OCI-LY1 (cell line): Measurements from ENCODE around the gene CSNK1E.
A peak's percentile ranks its signal among the peaks of the same experiment; 100 is the strongest.
"Not testable (repeated sequence)": the region's sequence is repeated elsewhere in the genome, so short reads cannot be mapped to it uniquely, and the experiment has no call there.

ENCODE experiments used
- H2AFZ ChIP-seq: fragments of 200-600 bp; sonication (generic), shearing (Covaris generic); 2 replicates; pipeline ENCODE4 v1.6.0; 2014; ENCODE audit warnings: antibody characterized with exemption, mild to moderate bottlenecking, low read length
- H3F3A ChIP-seq: fragments of 200-600 bp; sonication (generic), shearing (Covaris generic); 2 replicates; pipeline ENCODE4 v1.6.0; 2014; ENCODE audit warnings: mild to moderate bottlenecking, antibody characterized with exemption, low read length, moderate library complexity; ENCODE audit not compliant: insufficient read depth
- H3K27ac ChIP-seq: fragments of 200-600 bp; sonication (generic); 2 replicates; pipeline ENCODE4 v1.5.1; 2014; ENCODE audit warnings: low read length, mixed run types, mild to moderate bottlenecking, low read depth; ENCODE audit not compliant: poor library complexity, severe bottlenecking
- H3K27me3 ChIP-seq: fragments of 200-600 bp; sonication (generic); 2 replicates; pipeline ENCODE4 v1.6.0; 2014; ENCODE audit warnings: antibody characterized with exemption, mild to moderate bottlenecking, low read length, moderate library complexity; ENCODE audit not compliant: insufficient read depth
- H3K36me3 ChIP-seq: fragments of 200-600 bp; sonication (generic); 2 replicates; pipeline ENCODE4 v1.6.1; 2014; ENCODE audit warnings: mild to moderate bottlenecking, antibody characterized with exemption, low read length, moderate library complexity, mixed read lengths; ENCODE audit not compliant: insufficient read depth
- H3K4me1 ChIP-seq: fragments of 200-600 bp; sonication (generic); 2 replicates; pipeline ENCODE4 v1.5.1; 2014; ENCODE audit warnings: mild to moderate bottlenecking, low read length, moderate library complexity; ENCODE audit not compliant: insufficient read depth, severe bottlenecking
- H3K4me2 ChIP-seq: fragments of 200-600 bp; sonication (generic), shearing (Covaris generic); 2 replicates; pipeline ENCODE4 v1.6.1; 2014; ENCODE audit warnings: low read length
- H3K4me3 ChIP-seq: fragments of 200-600 bp; sonication (generic); 2 replicates; pipeline ENCODE4 v1.5.1; 2014; ENCODE audit warnings: low read length, low read depth, mild to moderate bottlenecking, mixed read lengths; ENCODE audit not compliant: poor library complexity, severe bottlenecking
- H3K79me2 ChIP-seq: fragments of 200-600 bp; shearing (Covaris generic); 2 replicates; pipeline ENCODE4 v1.6.1; 2016; ENCODE audit warnings: mixed run types, low read length, mixed read lengths; ENCODE audit not compliant: insufficient read depth
- H3K9ac ChIP-seq: fragments of 200-600 bp; sonication (generic), shearing (Covaris generic); 2 replicates; pipeline ENCODE4 v1.6.1; 2014; ENCODE audit warnings: mild to moderate bottlenecking, low read length, mixed read lengths
- H3K9me2 ChIP-seq: fragments of 200-600 bp; sonication (generic), shearing (Covaris generic); 2 replicates; pipeline ENCODE4 v1.6.1; 2014; ENCODE audit warnings: low read depth, mild to moderate bottlenecking, low read length, mixed read lengths
- H3K9me3 ChIP-seq: fragments of 200-600 bp; shearing (Covaris generic); 2 replicates; pipeline ENCODE4 v1.6.1; 2014; ENCODE audit warnings: low read length, mixed read lengths
- H4K20me1 ChIP-seq: fragments of 200-600 bp; sonication (generic), shearing (Covaris generic); 2 replicates; pipeline ENCODE4 v1.6.0; 2016; ENCODE audit warnings: mild to moderate bottlenecking, low read length; ENCODE audit not compliant: insufficient read depth
- EZH2 ChIP-seq: fragments of 200-600 bp; sonication (generic), shearing (Covaris generic); IDR thresholded peaks from 2 replicates; pipeline ENCODE4 v1.8.0; 2017; ENCODE audit warnings: borderline replicate concordance, mixed run types, mild to moderate bottlenecking, antibody characterized with exemption, low read length, moderate library complexity, mixed read lengths
- TF ChIP-seq, protein P1 (sequence below): fragments of 200-600 bp; sonication (generic), shearing (Covaris generic); IDR thresholded peaks from 2 replicates; pipeline ENCODE4 v1.5.1; 2017; ENCODE audit warnings: mild to moderate bottlenecking, antibody characterized with exemption, low read length, moderate library complexity, mixed read lengths

The CSNK1E gene

DNA sequence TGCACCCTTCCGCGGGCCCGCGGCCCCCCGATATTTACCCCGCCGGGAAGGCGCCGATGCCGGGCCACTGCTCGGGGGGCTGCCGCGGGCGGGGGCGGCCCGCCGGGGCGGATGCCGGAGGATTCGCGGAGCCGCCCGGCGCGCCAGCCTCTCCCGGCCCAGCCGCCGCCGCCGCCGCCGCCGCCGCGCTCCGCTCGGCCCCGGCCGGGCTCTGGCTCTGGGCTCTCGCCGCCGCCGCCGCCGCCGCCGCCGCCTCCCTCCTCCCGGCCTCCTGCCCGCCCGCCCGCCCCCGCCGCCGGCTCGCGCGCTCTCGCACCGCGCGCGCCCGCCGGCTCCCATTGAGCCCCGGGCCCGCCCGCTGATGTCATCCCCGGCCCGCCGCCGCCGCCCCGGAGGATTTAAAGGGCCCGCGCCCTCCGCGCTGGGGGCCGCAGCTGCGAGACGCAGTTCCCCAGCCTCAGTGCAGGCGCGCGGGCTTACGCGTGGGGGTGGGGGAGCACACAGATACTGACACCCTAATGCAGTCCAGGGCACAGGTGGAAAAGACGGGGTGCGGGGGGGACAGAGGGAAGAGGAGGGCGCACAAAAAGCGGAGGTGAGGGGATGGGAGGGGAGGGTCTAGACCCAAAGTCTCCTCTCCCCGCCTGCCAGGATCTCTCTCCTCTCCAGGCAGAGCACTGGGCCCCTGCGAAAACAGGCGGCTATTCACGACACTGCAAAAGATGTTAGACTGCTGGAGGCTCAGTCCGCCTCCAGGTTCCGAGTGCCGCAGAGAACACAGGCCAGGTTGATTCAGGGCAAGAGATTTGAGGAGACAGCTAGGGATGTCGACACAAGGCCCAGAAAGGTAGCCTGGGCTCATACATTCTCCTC, at the start of gene CSNK1E:
Gene CSNK1E, minus strand, starts transcription at position 312 of the 873 bp plus-strand sequence. CDS start 3,276 bp downstream, outside the sequence.
- H4K20me1 ChIP-seq, result no peaks in the 10 kb centered on the region
- H3K9me3 ChIP-seq, result no peaks in the 10 kb centered on the region
- H3K4me1 ChIP-seq, result peaks cover 35% of the 10 kb centered on the region
- no peak within 1 kb of the TSS for H3K27ac ChIP-seq
- H3K4me3 ChIP-seq, result peak within 1 kb of the TSS; percentile 65
- no peaks in the 10 kb centered on the region for H3F3A ChIP-seq
- H3K4me2 ChIP-seq, result peak within 1 kb of the TSS; percentile 80
- peaks cover 12% of the 10 kb centered on the region; the same call in 1 of the 2 replicates for H3K27me3 ChIP-seq
- TF ChIP-seq, protein P1, sequence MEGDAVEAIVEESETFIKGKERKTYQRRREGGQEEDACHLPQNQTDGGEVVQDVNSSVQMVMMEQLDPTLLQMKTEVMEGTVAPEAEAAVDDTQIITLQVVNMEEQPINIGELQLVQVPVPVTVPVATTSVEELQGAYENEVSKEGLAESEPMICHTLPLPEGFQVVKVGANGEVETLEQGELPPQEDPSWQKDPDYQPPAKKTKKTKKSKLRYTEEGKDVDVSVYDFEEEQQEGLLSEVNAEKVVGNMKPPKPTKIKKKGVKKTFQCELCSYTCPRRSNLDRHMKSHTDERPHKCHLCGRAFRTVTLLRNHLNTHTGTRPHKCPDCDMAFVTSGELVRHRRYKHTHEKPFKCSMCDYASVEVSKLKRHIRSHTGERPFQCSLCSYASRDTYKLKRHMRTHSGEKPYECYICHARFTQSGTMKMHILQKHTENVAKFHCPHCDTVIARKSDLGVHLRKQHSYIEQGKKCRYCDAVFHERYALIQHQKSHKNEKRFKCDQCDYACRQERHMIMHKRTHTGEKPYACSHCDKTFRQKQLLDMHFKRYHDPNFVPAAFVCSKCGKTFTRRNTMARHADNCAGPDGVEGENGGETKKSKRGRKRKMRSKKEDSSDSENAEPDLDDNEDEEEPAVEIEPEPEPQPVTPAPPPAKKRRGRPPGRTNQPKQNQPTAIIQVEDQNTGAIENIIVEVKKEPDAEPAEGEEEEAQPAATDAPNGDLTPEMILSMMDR, result no peak
- no peak for TF ChIP-seq EZH2
- H2AFZ ChIP-seq, result no peak within 1 kb of the TSS
- H3K79me2 ChIP-seq, result no peaks in the 10 kb centered on the region
- H3K9ac ChIP-seq, result peak within 1 kb of the TSS; percentile 54; the same call in 1 of the 2 replicates
- H3K9me2 ChIP-seq, result no peaks in the 10 kb centered on the region
- no peaks in the 10 kb centered on the region for H3K36me3 ChIP-seq

DNA sequence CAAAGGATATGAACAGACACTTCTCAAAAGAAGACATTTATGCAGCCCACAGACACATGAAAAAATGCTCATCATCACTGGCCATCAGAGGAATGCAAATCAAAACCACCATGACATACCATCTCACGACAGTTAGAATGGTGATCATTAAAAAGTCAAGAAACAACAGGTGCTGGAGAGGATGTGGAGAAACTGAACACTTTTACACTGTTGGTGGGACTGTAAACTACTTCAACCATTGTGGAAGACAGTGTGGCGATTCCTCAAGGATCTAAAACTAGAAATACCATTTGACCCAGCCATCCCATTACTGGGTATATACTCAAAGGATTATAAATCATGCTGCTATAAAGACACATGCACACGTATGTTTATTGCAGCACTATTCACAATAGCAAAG, 48.6 kb upstream of the CSNK1E start:
- not testable (repeated sequence) for H3K9ac ChIP-seq, H3K4me2 ChIP-seq, H3K27ac ChIP-seq, H3K9me2 ChIP-seq, H3K4me1 ChIP-seq, H3K27me3 ChIP-seq, H3K4me3 ChIP-seq, H3K79me2 ChIP-seq, H3F3A ChIP-seq, H2AFZ ChIP-seq, H4K20me1 ChIP-seq, H3K9me3 ChIP-seq, H3K36me3 ChIP-seq

DNA sequence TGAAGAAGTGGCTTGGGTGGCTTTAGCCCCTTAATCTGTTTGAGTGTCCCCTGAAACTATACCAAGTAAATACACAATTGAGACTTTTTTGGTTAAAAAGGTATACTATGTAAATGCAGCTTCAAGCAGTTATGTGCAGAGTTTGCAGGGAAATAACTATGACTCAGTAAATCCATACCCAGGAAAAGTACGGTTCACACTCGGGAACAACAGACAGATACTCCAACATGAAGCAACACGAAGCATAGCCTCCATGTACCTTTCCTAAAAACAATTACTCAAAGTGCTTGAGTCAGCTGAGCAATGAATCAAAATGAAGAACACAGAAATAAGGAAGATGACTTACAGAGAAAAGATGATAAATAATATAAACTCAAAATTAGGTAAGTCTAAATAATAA, 47.9 kb upstream of the CSNK1E start:
- H3K4me1 ChIP-seq, H3K9me2 ChIP-seq, H3K27me3 ChIP-seq, H3K4me2 ChIP-seq, H3K79me2 ChIP-seq, H3K27ac ChIP-seq, H3K9ac ChIP-seq, H2AFZ ChIP-seq, H3F3A ChIP-seq, H3K4me3 ChIP-seq, H3K36me3 ChIP-seq, H3K9me3 ChIP-seq, H4K20me1 ChIP-seq: not testable (repeated sequence)

DNA sequence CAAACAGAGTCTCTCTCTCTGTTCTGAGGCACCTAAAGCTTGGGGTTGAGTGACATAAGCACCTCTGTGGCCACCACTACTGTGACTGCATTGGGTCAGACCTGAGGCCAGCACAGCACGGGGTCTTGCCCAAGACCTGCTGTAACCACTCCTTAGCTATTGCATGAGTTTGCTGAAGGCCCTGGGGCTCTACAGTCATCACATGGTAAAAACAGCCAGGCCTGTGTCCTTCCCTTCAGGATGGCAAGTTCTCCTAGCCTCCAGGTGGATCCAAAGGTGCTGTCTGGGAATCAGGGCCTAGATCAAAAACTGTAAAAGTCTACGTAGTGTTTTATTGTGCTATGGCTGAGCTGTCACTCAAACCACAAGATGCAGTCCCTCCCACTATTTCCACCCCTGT, 43.3 kb upstream of the CSNK1E start:
- H3K36me3 ChIP-seq, result not testable (repeated sequence)

DNA sequence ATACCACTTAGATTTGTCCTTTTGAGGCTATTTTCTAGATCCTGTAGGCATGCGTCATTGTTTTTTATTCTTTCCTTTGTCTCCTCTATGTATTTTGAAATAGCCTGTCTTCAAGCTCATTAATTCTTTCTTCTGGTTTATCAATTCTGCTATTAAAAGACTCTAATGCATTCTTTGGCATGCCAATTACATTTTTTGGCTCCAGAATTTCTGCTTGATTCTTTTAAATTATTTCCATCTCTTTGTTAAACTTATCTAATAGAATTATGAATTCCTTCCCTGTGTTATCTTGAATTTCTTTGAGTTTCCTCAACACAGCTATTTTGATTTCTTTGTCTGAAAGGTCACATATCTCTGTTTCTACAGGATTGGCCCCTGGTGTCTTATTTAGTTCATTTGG, 42.6 kb upstream of the CSNK1E start:
- not testable (repeated sequence) for H3K9me2 ChIP-seq, H3K27ac ChIP-seq, H3K9me3 ChIP-seq, H2AFZ ChIP-seq, H3K4me3 ChIP-seq, H3K4me2 ChIP-seq, H3K4me1 ChIP-seq, H4K20me1 ChIP-seq, H3K36me3 ChIP-seq, H3K9ac ChIP-seq, H3F3A ChIP-seq, H3K79me2 ChIP-seq, H3K27me3 ChIP-seq

More for the DNA sequence above, 43.3 kb upstream of the CSNK1E start:
- H3K9me3 ChIP-seq, H3K4me2 ChIP-seq, H3F3A ChIP-seq, H2AFZ ChIP-seq, H3K4me1 ChIP-seq, H3K9ac ChIP-seq, H4K20me1 ChIP-seq, H3K27me3 ChIP-seq, H3K4me3 ChIP-seq, H3K27ac ChIP-seq, H3K9me2 ChIP-seq, H3K79me2 ChIP-seq: not testable (repeated sequence)

DNA sequence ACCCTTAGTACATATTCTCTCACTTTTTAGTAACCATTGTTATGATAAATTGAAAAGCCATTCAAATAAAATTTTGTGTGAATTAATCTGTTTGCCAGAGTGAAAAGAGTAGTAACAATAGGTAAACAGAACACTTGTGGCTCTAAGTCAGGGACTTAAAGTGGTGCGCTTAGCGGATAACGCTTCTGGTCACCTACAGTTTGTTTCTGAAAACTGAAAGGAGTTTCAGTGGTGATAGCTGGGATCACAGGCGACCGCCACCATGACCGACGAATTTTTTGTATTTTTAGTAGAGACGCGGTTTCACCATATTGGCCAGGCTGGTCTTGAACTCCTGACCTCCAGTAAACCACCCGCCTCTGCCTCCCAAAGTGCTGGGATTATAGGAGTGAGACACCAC, 40.7 kb upstream of the CSNK1E start:
- not testable (repeated sequence) for H3K27me3 ChIP-seq, H3K4me2 ChIP-seq, H3K4me1 ChIP-seq, H3F3A ChIP-seq, H3K9me3 ChIP-seq, H3K9ac ChIP-seq, H3K4me3 ChIP-seq, H2AFZ ChIP-seq, H3K36me3 ChIP-seq, H3K79me2 ChIP-seq, H3K9me2 ChIP-seq, H3K27ac ChIP-seq, H4K20me1 ChIP-seq
